CD4-positive, alpha-beta T cell treated with Interleukin-4 for 1 hour (primary cell): ENCODE data around the gene AGBL4.
"Not testable (repeated sequence)": the region's sequence is repeated elsewhere in the genome, so short reads cannot be mapped to it uniquely, and the experiment has no call there.

Experiments used
- DNase-seq, 2 donors: peaks; one replicate each; pipeline ENCODE4 v3.0.0-alpha.2; 2020 to 2022

The AGBL4 gene

DNA sequence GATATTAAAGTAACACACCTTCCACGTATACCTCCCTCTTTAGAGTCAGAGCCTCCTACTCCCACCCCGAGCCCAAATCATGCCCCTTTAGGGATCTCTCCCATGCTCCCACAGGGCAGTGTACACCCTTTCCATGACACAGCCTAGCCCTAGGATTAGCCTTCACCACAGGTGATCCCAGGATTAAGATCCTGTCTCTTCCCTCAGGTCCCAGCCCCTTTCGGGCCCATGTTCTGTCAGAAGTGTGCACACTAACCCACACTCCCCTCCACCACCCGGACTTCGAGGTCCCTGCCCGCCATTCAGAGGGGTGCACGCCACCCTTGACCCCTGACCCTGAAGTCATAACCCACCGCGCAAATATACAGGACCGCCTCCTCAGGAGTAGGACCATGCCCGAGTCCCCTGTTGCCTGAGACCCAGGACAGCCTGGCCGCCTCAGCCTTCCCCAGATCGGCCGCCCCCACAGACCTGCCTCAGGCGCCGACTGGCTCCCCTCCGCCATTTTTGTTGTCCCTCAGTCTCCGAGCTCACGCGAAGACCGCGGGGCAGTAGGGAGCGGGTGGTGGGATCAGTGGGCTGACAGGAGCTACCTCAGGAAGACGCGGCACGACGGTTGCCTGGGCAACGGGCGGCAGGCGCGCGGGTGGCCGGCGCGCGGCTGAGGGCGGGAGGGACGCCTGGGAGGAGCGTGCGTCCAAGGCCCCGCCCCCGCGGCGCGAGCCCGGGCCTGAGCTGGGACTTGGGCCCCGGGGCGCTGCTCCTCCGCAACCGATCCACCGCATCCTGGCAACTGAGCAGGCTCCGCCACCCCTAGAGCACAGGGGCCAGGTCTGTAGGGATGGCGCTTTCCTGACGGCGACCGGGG is at the start of gene AGBL4:
AGBL4 (minus strand) TSS at position 663 of the 868 bp plus-strand sequence.
- peak in 1 of 2 donors; percentile 5 for DNase-seq

DNA sequence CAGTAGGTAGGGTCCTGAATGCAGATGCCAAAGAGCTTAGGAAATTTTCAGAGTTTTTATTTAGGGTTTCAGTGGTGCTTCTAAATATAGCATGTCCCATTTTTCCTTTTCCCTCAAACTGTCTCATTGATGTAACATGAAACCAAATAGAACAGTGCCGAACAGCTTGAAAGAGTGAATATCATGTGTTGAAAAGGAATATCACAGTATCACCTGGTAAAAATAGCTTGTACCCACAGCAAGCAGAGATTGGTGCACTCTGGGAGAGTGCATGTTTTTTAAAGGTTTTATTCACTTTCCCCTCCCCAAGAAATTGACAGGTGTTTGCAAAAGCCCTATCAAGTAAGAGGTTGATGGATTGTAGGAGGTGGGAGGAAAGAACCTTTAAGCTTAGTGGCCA is 43.1 kb upstream of the AGBL4 start:
- DNase-seq, result no peak

- DNase-seq, result no peak
Observed at GRCh38 chr1:50060279-50060678, 36.5 kb upstream of the AGBL4 start.

DNA sequence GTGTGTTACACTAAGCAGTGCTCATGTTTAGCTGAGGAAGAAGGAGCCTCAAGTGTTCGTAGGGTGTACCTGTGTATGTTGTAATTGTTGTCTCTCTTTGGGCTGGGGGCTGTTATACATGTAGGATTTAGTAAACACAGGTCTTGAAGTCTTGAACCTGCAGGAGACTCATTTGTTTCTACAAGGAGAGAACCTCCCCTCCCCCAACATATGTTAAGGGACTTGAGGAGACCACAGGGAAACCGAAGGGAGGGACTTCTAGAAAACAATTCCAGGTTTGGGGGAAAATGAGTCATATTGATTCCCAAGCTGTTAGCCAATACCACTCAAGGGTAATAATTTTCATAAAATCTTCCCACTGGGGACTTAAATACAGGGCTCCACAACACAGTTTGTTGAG is 25.0 kb upstream of the AGBL4 start:
- no peak for DNase-seq

DNA sequence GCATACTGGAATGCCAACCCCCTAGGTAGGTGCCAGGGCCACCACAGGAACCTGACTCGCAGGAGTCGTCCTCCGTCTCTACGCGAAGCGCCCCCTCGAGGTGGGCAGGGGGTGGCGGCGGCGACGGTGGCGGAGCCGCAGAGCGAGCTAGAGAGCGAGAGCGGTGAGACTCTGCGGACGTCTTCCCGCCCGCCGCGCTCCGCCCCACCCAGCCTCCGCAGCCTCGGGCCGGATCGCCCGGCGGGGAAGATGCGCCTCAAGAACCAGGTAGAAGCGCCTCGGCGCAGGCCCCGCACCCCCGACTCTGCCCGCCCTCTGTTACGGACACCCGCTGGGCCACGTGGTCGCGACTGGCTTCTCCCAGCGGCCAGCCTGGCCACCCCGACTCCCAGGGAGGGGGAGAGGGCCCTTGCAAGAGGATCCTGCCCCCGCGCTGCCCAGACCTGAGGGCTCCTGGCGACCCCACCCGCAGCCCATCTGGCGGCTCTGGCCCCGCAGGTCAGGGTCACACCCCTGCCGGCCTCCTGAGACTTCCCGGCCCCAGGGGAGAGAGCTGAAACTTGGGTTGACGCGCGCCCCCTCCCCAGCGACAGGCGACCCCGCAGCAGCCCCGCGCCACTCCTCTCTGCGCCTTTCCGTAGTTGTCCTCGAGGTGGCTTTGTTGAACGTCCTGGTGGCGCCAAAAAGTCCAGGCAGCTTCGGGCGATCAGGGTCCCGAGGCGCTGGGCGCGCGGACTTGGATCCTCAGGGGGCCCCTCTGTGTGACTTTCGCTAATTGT is 24.4 kb upstream of the AGBL4 start:
- peak in 1 of 2 donors; percentile 5 for DNase-seq

GRCh38 chr1:50038237-50038809 is 14.6 kb upstream of the AGBL4 start:
- DNase-seq, result no peak

DNA sequence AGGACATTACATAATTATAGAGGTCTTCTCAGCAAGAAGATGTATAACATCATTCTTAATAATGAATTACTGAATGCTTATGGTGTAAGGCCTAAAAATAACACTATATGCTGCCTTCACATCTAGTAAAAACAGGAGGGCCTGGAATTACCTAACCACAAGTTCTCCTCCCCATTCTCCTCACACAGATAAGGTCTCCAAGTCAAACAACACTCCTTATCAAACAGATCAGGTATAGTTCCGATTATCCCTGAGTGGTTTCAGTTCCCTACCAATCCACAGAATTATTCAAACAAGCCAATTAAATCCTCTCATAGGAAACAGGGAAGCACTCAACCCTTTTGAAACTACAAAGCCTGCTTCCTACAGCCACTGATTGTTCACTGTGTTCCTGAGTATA is 4.0 kb upstream of the AGBL4 start:
- no peak for DNase-seq

DNA sequence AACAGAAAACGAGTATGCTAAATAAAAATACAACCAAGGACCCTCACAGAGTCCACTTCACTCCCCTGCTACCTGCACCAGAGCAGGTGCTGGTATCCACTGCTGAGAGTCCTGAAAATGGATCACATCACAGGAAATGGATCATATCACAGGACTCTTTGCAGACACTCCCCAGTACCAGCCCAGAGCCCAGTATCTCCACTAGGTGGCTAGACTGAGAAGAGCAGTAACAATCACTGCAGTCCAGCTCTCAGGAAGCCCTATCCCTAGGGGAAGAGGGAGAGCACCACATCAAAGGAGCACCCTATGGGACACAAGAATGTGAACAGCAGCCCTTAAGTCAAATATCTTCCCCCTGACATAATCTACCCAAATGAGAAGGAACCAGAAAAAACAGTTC is 28.0 kb downstream of the AGBL4 start:
- DNase-seq, result no peak

- no peak for DNase-seq
Observed at GRCh38 chr1:49971088-49971487, 52.7 kb downstream of the AGBL4 start.

DNA sequence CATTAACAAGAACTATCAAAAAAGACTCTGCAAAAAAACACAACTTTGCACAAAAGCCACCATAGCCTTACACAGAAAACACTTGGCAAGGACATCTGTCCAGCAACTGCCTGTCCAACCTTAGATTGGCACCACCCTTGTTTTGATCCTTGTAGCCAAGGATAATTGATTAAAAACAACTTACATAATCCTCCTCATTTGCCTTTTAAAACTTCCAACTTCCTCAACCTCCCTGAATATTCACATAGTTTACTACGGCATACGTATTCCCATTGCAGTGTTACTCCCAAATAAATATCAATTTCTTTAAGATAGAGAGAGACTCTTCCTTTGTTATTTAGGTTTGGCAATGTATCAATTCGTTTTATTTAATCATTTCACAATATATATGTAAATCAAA is 72.4 kb downstream of the AGBL4 start:
- DNase-seq, result no peak

DNA sequence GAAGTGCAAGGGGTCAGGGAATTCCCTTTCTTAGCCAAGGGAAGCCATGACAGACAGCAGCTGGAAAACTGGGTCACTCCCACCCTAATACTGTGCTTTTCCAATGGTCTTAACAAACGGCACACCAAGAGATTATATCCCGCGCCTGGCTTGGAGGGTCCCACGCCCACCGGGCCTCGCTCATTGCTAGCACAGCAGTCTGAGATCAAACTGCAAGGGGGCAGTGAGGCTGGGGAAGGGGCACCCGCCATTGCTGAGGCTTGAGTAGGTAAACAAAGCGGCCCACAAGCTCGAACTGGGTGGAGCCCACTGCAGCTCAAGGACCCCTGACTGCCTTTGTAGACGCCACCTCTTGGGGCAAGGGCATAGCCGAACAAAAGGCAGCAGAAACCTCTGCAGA is 108.5 kb downstream of the AGBL4 start:
- DNase-seq, result not testable (repeated sequence)

DNA sequence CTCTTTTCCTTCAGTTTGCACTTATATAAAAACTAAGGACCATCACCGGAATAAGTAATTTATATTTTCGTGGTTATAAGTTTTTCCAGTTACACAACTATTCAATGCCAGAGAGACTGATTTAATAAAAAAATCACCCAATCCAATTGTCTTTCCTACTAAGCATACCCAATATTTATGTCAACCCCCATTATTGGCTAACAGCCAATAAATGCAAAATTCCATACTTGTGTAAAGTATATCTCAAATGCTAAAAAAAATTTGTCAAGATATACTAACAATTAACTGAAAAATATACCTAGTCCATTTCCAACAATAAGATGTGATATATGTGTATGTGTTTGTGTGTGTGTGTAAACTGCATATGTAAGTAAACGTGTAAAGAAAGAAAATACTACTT is 117.4 kb downstream of the AGBL4 start:
- DNase-seq, result no peak

DNA sequence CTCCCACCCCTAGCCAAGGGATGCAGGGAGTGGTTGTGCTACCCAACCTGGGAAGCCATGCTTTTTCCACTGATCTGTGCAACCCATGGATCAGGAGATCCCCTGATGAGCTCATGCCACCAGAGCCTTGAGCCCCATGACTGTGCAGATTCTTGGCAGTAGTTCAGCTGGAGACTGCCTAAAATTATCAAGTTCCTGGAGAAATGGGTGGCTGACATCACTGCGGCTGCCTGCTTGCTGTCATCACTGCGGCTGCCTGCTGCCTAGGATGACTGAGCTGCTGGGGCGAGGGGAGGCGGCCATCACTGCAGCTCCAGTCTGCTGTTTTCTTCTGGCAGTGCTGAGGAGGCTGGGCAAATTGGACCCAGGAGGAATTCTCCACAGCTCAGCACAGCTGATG is 159.2 kb downstream of the AGBL4 start:
- DNase-seq, result no peak

- DNase-seq, result no peak
Observed at GRCh38 chr1:49854741-49855140, 169.0 kb downstream of the AGBL4 start.

GRCh38 chr1:49842596-49842995 is 181.2 kb downstream of the AGBL4 start:
- no peak for DNase-seq

DNA sequence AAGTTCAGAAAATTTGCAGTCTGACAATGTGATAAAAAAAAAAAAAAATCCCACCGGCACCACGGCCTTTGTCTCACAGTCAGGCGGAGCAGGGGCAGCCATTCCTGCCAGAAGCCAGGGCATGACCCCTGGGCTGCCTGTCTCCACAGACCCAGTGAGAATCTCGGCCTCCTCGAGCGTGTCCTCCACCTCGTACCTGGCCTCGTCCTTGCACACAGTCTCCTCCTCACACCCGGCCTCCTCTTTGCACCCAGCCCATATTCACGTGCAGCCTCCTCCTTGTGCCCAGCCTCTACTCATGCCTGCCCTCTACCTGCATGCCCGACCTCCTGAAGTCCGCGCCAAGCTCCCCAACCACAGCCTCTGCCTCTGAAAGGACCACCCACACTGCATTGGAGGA is 182.0 kb downstream of the AGBL4 start:
- no peak for DNase-seq

DNA sequence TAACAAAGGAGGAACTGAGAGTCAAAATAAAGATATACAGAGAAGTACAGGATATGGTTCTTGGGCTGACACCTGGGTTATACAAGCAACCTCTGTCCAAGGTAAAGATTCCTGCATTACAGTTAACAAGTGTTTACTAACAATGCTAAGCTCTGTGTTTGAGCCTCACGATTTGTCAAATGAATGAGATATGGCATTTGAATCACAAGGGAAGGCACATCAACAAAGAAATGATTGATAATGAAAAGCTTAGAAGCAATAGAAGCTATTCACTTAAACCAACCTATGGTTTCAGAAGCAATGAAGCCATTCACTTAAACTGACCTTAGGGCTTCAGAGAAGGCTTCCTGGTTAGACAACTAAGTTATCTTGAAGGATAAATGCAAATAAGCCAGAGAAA is 199.5 kb downstream of the AGBL4 start:
- no peak for DNase-seq

DNA sequence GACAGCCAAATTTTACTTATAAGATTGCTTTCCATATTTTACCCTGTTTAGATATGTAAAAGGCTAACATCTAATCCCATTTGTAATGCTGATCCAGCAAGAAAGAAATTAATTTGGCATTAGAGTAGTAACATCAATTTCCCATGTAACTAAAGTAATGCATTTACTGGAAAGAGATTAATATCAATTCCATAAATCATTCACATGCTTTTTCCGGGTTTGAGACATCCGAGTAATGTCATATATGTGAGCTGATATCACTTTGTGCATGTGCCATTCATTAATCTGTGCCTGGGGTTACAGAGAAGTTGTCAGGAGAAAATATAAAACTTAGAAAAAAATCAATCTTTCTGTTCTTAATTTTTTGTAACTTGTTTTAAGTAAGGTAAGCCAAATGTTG is 206.1 kb downstream of the AGBL4 start:
- no peak for DNase-seq

- not testable (repeated sequence) for DNase-seq
Observed at GRCh38 chr1:49787013-49787412, 236.7 kb downstream of the AGBL4 start.

DNA sequence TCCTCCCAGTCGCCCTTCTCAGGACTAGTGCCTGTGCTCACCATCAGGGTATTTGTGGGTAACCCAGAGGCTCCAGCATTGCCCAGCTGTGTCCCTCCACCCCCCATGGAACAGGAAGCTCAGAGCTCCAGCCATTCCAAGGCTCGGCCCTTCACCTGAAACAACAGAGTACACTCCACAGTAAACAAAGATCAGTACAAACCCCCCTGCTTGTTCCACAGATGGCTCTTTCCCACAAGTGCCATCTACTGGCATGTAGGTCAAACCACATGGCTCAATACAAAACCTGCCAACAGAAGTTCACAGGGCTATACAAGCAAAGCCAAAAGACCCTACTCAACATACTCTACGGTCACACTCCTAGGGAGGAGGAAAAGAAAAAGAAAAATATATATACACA is 258.7 kb downstream of the AGBL4 start:
- DNase-seq, result no peak

DNA sequence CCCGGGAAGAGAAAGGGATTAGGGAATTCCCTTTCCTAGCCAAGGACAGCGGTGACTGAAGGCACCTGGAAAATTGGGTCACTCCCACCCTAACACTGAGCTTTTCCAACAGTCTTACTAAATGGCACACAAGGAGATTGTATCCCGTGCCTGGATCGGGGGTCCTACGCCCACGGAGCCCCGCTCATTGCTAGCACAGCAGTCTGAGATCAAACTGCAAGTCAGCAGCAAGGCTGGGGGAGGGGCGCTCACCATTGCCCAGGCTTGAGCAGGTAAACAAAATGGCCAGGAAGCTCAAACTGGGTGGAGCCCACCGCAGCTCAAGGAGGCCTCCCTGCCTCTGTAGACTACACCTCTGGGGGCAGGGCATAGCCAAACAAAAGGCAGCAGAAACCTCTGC is 285.6 kb downstream of the AGBL4 start:
- not testable (repeated sequence) for DNase-seq

GRCh38 chr1:49728377-49728776 is 295.4 kb downstream of the AGBL4 start:
- no peak for DNase-seq

- DNase-seq, result no peak
Observed at GRCh38 chr1:49723662-49724061, 300.1 kb downstream of the AGBL4 start.
